IMR-90 (cell line): ENCODE measurements around the gene TPPP3. TPM values are rescaled to one million over a fixed set of nuclear protein-coding genes. Genes with fewer than 3 reads are reported as not detected.

Experiments used
- ATAC-seq: fragments of 200-7000 bp; cut with Tn5 transposase; 2 replicates; pipeline ENCODE4 v1.9.1; 2020; ENCODE audit warnings: low read depth, mild to moderate bottlenecking, moderate library complexity
- BruUV-seq: library from RNA; stranded (reverse); fragments of 400-500 nt; replicated peaks from 2 replicates; lab custom pipeline; 2021; lab: Mats Ljungman, UMichigan
- CTCF ChIA-PET: fragments of 300-600 bp; formaldehyde crosslinking; extraction: SDS; loops from one replicate; lab custom pipeline; 2021; ENCODE audit warnings: antibody characterized with exemption; lab: Yijun Ruan, JAX
- POLR2A ChIA-PET: fragments of 300-600 bp; sonication (Branson Sonifier 250); formaldehyde crosslinking; loops from one replicate; lab custom pipeline; 2022; ENCODE audit warnings: antibody characterized with exemption; ENCODE audit not compliant: unreplicated experiment; lab: Charles Lee
- DNase-seq: peaks from one replicate; pipeline ENCODE4 v3.0.0; 2013
- H2AFZ ChIP-seq: replicated peaks from 2 replicates; pipeline ENCODE3; 2013; ENCODE audit warnings: low read length, mild to moderate bottlenecking; ENCODE audit not compliant: poor library complexity
- H2AK5ac ChIP-seq: 2 replicates; pipeline ENCODE4 v1.6.1; 2013; ENCODE audit warnings: low read depth, low read length, inconsistent platforms
- H2AK9ac ChIP-seq: replicated peaks from 2 replicates; pipeline ENCODE3; 2013; ENCODE audit warnings: mild to moderate bottlenecking, low read depth, low read length, moderate library complexity; ENCODE audit not compliant: poor library complexity
- H2BK120ac ChIP-seq: 2 replicates; pipeline ENCODE4 v1.6.1; 2013; ENCODE audit warnings: low read depth, low read length, inconsistent platforms
- H2BK15ac ChIP-seq: 3 replicates; pipeline ENCODE4 v1.6.1; 2013; ENCODE audit warnings: low read depth, low read length, inconsistent platforms
- H2BK20ac ChIP-seq: 2 replicates; pipeline ENCODE4 v1.6.1; 2013; ENCODE audit warnings: low read depth, mild to moderate bottlenecking, inconsistent platforms, low read length, moderate library complexity
- H2BK5ac ChIP-seq: 2 replicates; pipeline ENCODE4 v1.6.1; 2013; ENCODE audit warnings: mild to moderate bottlenecking, low read depth, low read length, inconsistent platforms; ENCODE audit not compliant: poor library complexity, severe bottlenecking
- H3K14ac ChIP-seq: replicated peaks from 2 replicates; pipeline ENCODE4 v1.6.1; 2013; ENCODE audit warnings: low read depth, low read length, inconsistent platforms
- H3K18ac ChIP-seq: 2 replicates; pipeline ENCODE4 v1.6.1; 2013; ENCODE audit warnings: low read depth, low read length, control low read depth
- H3K23ac ChIP-seq: 2 replicates; pipeline ENCODE4 v1.6.1; 2013; ENCODE audit warnings: low read depth, low read length, inconsistent platforms
- H3K27ac ChIP-seq: 2 replicates; pipeline ENCODE4 v1.5.1; 2013; ENCODE audit warnings: mild to moderate bottlenecking, control low read depth, low read length; ENCODE audit not compliant: insufficient read depth
- H3K27me3 ChIP-seq: 2 replicates; pipeline ENCODE4 v1.6.1; 2013; ENCODE audit warnings: low read length; ENCODE audit not compliant: control insufficient read depth, insufficient read depth
- H3K36me3 ChIP-seq: 2 replicates; pipeline ENCODE4 v1.6.1; 2013; ENCODE audit warnings: low read length, mixed read lengths; ENCODE audit not compliant: control insufficient read depth, insufficient read depth
- H3K4ac ChIP-seq: 2 replicates; pipeline ENCODE4 v1.6.1; 2013; ENCODE audit warnings: low read depth, low read length, inconsistent platforms
- H3K4me1 ChIP-seq: 2 replicates; pipeline ENCODE4 v1.6.1; 2013; ENCODE audit warnings: low read length, mixed read lengths; ENCODE audit not compliant: control insufficient read depth, insufficient read depth
- H3K4me2 ChIP-seq: 2 replicates; pipeline ENCODE4 v1.6.1; 2013; ENCODE audit warnings: low read depth, mild to moderate bottlenecking, control low read depth, low read length, moderate library complexity
- H3K4me3 ChIP-seq: 2 replicates; pipeline ENCODE4 v1.5.1; 2013; ENCODE audit warnings: low read depth, mild to moderate bottlenecking, control low read depth, low read length, moderate library complexity; ENCODE audit not compliant: insufficient read depth
- H3K56ac ChIP-seq: 2 replicates; pipeline ENCODE4 v1.6.1; 2013; ENCODE audit warnings: low read length, inconsistent platforms; ENCODE audit not compliant: insufficient read depth; ENCODE audit errors: extremely low read depth
- H3K79me1 ChIP-seq, 2 experiments: 2 replicates each; pipeline ENCODE4 v1.6.1; 2013; ENCODE audit warnings: low read length in 2 of 2, inconsistent platforms in 1 of 2, low read depth in 1 of 2
- H3K9ac ChIP-seq: 2 replicates; pipeline ENCODE4 v1.6.1; 2013; ENCODE audit warnings: low read depth, low read length, control low read depth
- H3K9me1 ChIP-seq: 2 replicates; pipeline ENCODE4 v1.6.1; 2013; ENCODE audit warnings: low read length, inconsistent platforms; ENCODE audit not compliant: insufficient read depth
- H3K9me3 ChIP-seq: 2 replicates; pipeline ENCODE4 v1.6.1; 2013; ENCODE audit warnings: low read length; ENCODE audit not compliant: control insufficient read depth, insufficient read depth
- H4K20me1 ChIP-seq: 2 replicates; pipeline ENCODE4 v1.6.1; 2013; ENCODE audit warnings: low read length, inconsistent platforms; ENCODE audit not compliant: insufficient read depth
- H4K5ac ChIP-seq: 2 replicates; pipeline ENCODE4 v1.6.1; 2013; ENCODE audit warnings: mild to moderate bottlenecking, low read depth, low read length, control low read depth
- H4K8ac ChIP-seq, 2 experiments: 2 replicates each; pipeline ENCODE4 v1.6.1; 2013; ENCODE audit warnings: low read depth in 2 of 2, low read length in 2 of 2, control low read depth in 1 of 2, inconsistent platforms in 1 of 2
- H4K91ac ChIP-seq: 2 replicates; pipeline ENCODE4 v1.6.1; 2013; ENCODE audit warnings: low read depth, low read length, inconsistent platforms; ENCODE audit not compliant: insufficient read depth
- BHLHE40 ChIP-seq: fragments of 150-350 bp; IDR thresholded peaks from 2 replicates; pipeline ENCODE4 v1.6.1; 2016; ENCODE audit warnings: mild to moderate bottlenecking, low read depth, low read length
- CEBPB ChIP-seq: IDR thresholded peaks from 2 replicates; pipeline ENCODE4 v1.6.1; 2012; ENCODE audit warnings: low read depth, low read length, improper control_type of control experiment
- CHD1 ChIP-seq: IDR thresholded peaks from 2 replicates; pipeline ENCODE4 v1.6.1; 2012; ENCODE audit warnings: low read depth, low read length, improper control_type of control experiment
- CTCF ChIP-seq: conservative IDR thresholded peaks from 2 replicates; pipeline ENCODE4 v1.5.1; 2012; ENCODE audit warnings: mild to moderate bottlenecking, low read depth, low read length, improper control_type of control experiment
- ELK1 ChIP-seq: fragments of 150-350 bp; IDR thresholded peaks from 2 replicates; pipeline ENCODE4 v1.6.1; 2016; ENCODE audit warnings: low read depth, mild to moderate bottlenecking, low read length, moderate library complexity, borderline replicate concordance
- FOS ChIP-seq: fragments of 150-350 bp; IDR thresholded peaks from 2 replicates; pipeline ENCODE4 v1.6.1; 2016; ENCODE audit warnings: low read depth, low read length
- MAFK ChIP-seq: IDR thresholded peaks from 2 replicates; pipeline ENCODE4 v1.6.1; 2012; ENCODE audit warnings: low read depth, low read length, improper control_type of control experiment
- MAZ ChIP-seq: IDR thresholded peaks from 2 replicates; pipeline ENCODE4 v1.6.1; 2012; ENCODE audit warnings: low read depth, mild to moderate bottlenecking, low read length, improper control_type of control experiment, moderate library complexity, borderline replicate concordance
- MXI1 ChIP-seq: IDR thresholded peaks from 2 replicates; pipeline ENCODE4 v1.6.1; 2012; ENCODE audit warnings: low read depth, mild to moderate bottlenecking, low read length, moderate library complexity, borderline replicate concordance
- NFE2L2 ChIP-seq: fragments of 150-350 bp; IDR thresholded peaks from 2 replicates; pipeline ENCODE4 v1.6.1; 2016; ENCODE audit warnings: low read depth, mild to moderate bottlenecking, low read length
- POLR2A ChIP-seq: IDR thresholded peaks from 2 replicates; pipeline ENCODE4 v1.6.1; 2012; ENCODE audit warnings: mild to moderate bottlenecking, low read depth, low read length
- RAD21 ChIP-seq: IDR thresholded peaks from 2 replicates; pipeline ENCODE4 v1.6.1; 2012; ENCODE audit warnings: low read length, improper control_type of control experiment
- RCOR1 ChIP-seq: IDR thresholded peaks from 2 replicates; pipeline ENCODE4 v1.6.1; 2012; ENCODE audit warnings: mild to moderate bottlenecking, low read length, improper control_type of control experiment; ENCODE audit not compliant: insufficient replicate concordance
- RFX5 ChIP-seq: IDR thresholded peaks from 2 replicates; pipeline ENCODE4 v1.8.0; 2012; ENCODE audit warnings: low read depth, mild to moderate bottlenecking, low read length, moderate library complexity
- SMC3 ChIP-seq: fragments of 150-350 bp; IDR thresholded peaks from 2 replicates; pipeline ENCODE4 v1.6.1; 2016; ENCODE audit warnings: low read depth, mild to moderate bottlenecking, antibody characterized with exemption, low read length, moderate library complexity
- USF2 ChIP-seq: fragments of 150-350 bp; IDR thresholded peaks from 2 replicates; pipeline ENCODE4 v1.6.1; 2017; ENCODE audit warnings: mild to moderate bottlenecking, antibody characterized with exemption, low read length, low read depth
- WGBS, 2 experiments: methylation state at CpG; one replicate each; pipeline versions ENCODE4 v1.1.5 to v1.1.7; 2013; ENCODE audit warnings: missing lambda C conversion rate in 2 of 2; ENCODE audit not compliant: insufficient read length in 1 of 2; ENCODE audit errors: extremely low coverage in 2 of 2; 5-methylcytosine and 5-hydroxymethylcytosine counted together
- dilution Hi-C: fragments of 300-500 bp; cut with HindIII; formaldehyde crosslinking; loops from one replicate; pipeline ENCODE4 v1.14.3; 2018; ENCODE audit warnings: low sequenced_read_pairs; ENCODE audit not compliant: unreplicated experiment
- in situ Hi-C: fragments of 300-500 bp; cut with MboI; formaldehyde crosslinking; loops from 3 replicates; pipeline ENCODE4 v1.14.3; 2019; ENCODE audit warnings: low sequenced_read_pairs, inconsistent platforms, mixed read lengths
- intact Hi-C: fragments of 100-400 bp; cut with micrococcal nuclease; formaldehyde crosslinking; loops from 2 replicates; pipeline ENCODE4 v1.10.0; 2022
- polyA plus RNA-seq, 3 experiments: library from polyadenylated mRNA; depleted of rRNA; stranded (reverse); fragments of >200 nt; gene quantifications; 2 replicates each; pipeline ENCODE4 v1.2.3, GENCODE V29; 2012; ENCODE audit warnings: low replicate concordance in 1 of 3
- total RNA-seq: library from RNA; depleted of rRNA; stranded (reverse); fragments of >200 nt; gene quantifications from 2 replicates; pipeline ENCODE4 v1.2.3, GENCODE V29; 2012

Gene TPPP3
- total and polyA plus RNA-seq, 2 of the 4 experiments (the other 2 are of a cell fraction): 0.54 to 2.4 TPM

- DNase-seq (no peak), ATAC-seq (no peak)
- no peak overlapping the region for H3K23ac ChIP-seq
- H2AFZ ChIP-seq: no peak overlapping the region
- H3K4ac ChIP-seq: no peak overlapping the region
- no peak overlapping the region for H2AK5ac ChIP-seq
- H3K4me3 ChIP-seq: no peak overlapping the region
- H3K79me1 ChIP-seq: no peaks in the 10 kb centered on the region
- dilution Hi-C loops: no loop called here
- H4K5ac ChIP-seq: no peak overlapping the region
- H2BK5ac ChIP-seq: no peak overlapping the region
- no peak overlapping the region for H3K14ac ChIP-seq
- no TSS peak for BruUV-seq
- H3K18ac ChIP-seq: no peak overlapping the region
- CTCF ChIA-PET: no interaction called here
- no peak overlapping the region for H4K8ac ChIP-seq
- TF ChIP-seq USF2: no peak
- no peak for TF ChIP-seq SMC3
- TF ChIP-seq CEBPB: no peak
- no peak for TF ChIP-seq MAFK
- TF ChIP-seq MXI1: no peak
- TF ChIP-seq MAZ: no peak
- TF ChIP-seq POLR2A: no peak
- TF ChIP-seq FOS: no peak
- no peak for TF ChIP-seq NFE2L2
- no peak for TF ChIP-seq RCOR1
- no peak for TF ChIP-seq BHLHE40
- TF ChIP-seq CHD1: no peak
- no peak for TF ChIP-seq RFX5
- TF ChIP-seq RAD21: no peak
- TF ChIP-seq ELK1: no peak
- no peak for TF ChIP-seq CTCF
- no peak overlapping the region for H2BK120ac ChIP-seq
- peaks cover 29% of the 10 kb centered on the region for H3K27me3 ChIP-seq
- H2AK9ac ChIP-seq: no peak overlapping the region
- H3K27ac ChIP-seq: no peak overlapping the region
- no peaks in the 10 kb centered on the region for H3K9me3 ChIP-seq
- H3K9ac ChIP-seq: no peak overlapping the region
- no peak overlapping the region for H4K91ac ChIP-seq
- POLR2A ChIA-PET: no interaction called here
- in situ Hi-C loops: no loop called here
- H4K20me1 ChIP-seq: no peaks in the 10 kb centered on the region
- H2BK20ac ChIP-seq: no peak overlapping the region
- H3K4me2 ChIP-seq: no peak overlapping the region
- no peaks in the 10 kb centered on the region for H3K36me3 ChIP-seq
- no peaks in the 10 kb centered on the region for H3K4me1 ChIP-seq
- H2BK15ac ChIP-seq: no peak overlapping the region
- no peak overlapping the region for H3K56ac ChIP-seq
- H3K9me1 ChIP-seq: no peaks in the 10 kb centered on the region
- WGBS, 2 experiments: 100% methylated on average over 1 of the region's 3 CpGs; no CpG with 5 or more reads in 1 of the 2 experiments
- intact Hi-C loops: no loop called here
Observed at GRCh38 chr16:67356396-67356795, 36.9 kb downstream of the TPPP3 start.
